Liver (tissue), 9 donors: ENCODE data around the gene HOXD13. TPM values are rescaled to one million over a fixed set of nuclear protein-coding genes. Genes with fewer than 3 reads are reported as not detected.

ENCODE experiments used
- DNase-seq: peaks from one replicate; pipeline ENCODE4 v3.0.0-alpha.2; 2017; ENCODE audit warnings: low spot score
- H3K27ac ChIP-seq, 2 donors: one replicate each; pipeline ENCODE4 v1.7.0; 2013; ENCODE audit warnings: inconsistent platforms in 2 of 2, low read length in 2 of 2, control low read depth in 1 of 2, low read depth in 1 of 2, mild to moderate bottlenecking in 1 of 2
- H3K27me3 ChIP-seq, 4 donors: one replicate each; pipeline versions ENCODE4 v1.6.1 to v1.7.0; 2013; ENCODE audit warnings: low read length in 3 of 4, inconsistent platforms in 1 of 4, mild to moderate bottlenecking in 1 of 4, moderate library complexity in 1 of 4; ENCODE audit not compliant: control insufficient read depth in 4 of 4, insufficient read depth in 4 of 4
- H3K36me3 ChIP-seq, 4 donors: one replicate each; pipeline versions ENCODE4 v1.6.1 to v1.7.0; 2013; ENCODE audit warnings: low read length in 3 of 4, mild to moderate bottlenecking in 3 of 4, low read depth in 1 of 4, moderate library complexity in 1 of 4; ENCODE audit not compliant: control insufficient read depth in 4 of 4, insufficient read depth in 3 of 4
- H3K4me1 ChIP-seq, 4 donors: one replicate each; pipeline versions ENCODE4 v1.6.1 to v1.7.0; 2013; ENCODE audit warnings: low read length in 3 of 4, mild to moderate bottlenecking in 3 of 4, moderate library complexity in 1 of 4; ENCODE audit not compliant: control insufficient read depth in 4 of 4, insufficient read depth in 4 of 4
- H3K4me3 ChIP-seq, 3 donors: one replicate each; pipeline versions ENCODE4 v1.6.1 to v1.7.0; 2013; ENCODE audit warnings: low read length in 3 of 3, control low read depth in 1 of 3, low read depth in 1 of 3, mild to moderate bottlenecking in 1 of 3
- H3K9ac ChIP-seq, 2 donors: one replicate each; pipeline ENCODE4 v1.7.0; 2013; ENCODE audit warnings: low read length in 2 of 2, mild to moderate bottlenecking in 2 of 2, moderate library complexity in 2 of 2, control low read depth in 1 of 2, low read depth in 1 of 2
- H3K9me3 ChIP-seq, 4 donors: one replicate each; pipeline versions ENCODE4 v1.6.1 to v1.7.0; 2013; ENCODE audit warnings: low read length in 3 of 4; ENCODE audit not compliant: control insufficient read depth in 4 of 4
- ATF3 ChIP-seq: IDR thresholded peaks from 2 replicates; pipeline ENCODE4 v1.6.1; 2016; ENCODE audit warnings: antibody characterized with exemption
- EGR1 ChIP-seq, 2 donors: IDR thresholded peaks; 2 replicates each; pipeline ENCODE4 v1.6.1; 2016 to 2018; ENCODE audit warnings: antibody characterized with exemption in 2 of 2, low read depth in 2 of 2
- FOXA1 ChIP-seq: IDR thresholded peaks from 2 replicates; pipeline ENCODE4 v1.6.1; 2016; ENCODE audit warnings: antibody characterized with exemption
- FOXA2 ChIP-seq: IDR thresholded peaks from 2 replicates; pipeline ENCODE4 v1.6.1; 2016; ENCODE audit warnings: antibody characterized with exemption
- HNF4A ChIP-seq, 2 donors: conservative IDR thresholded peaks; 2 replicates each; pipeline ENCODE4 v1.6.1; 2016; ENCODE audit warnings: antibody characterized with exemption in 2 of 2, mild to moderate bottlenecking in 2 of 2
- HNF4G ChIP-seq: IDR thresholded peaks from 2 replicates; pipeline ENCODE4 v1.6.1; 2016; ENCODE audit warnings: antibody characterized with exemption
- JUND ChIP-seq, 2 donors: IDR thresholded peaks; 2 replicates each; pipeline ENCODE4 v1.6.1; 2016; ENCODE audit warnings: antibody characterized with exemption in 2 of 2
- MAX ChIP-seq: IDR thresholded peaks from 2 replicates; pipeline ENCODE4 v1.6.1; 2016; ENCODE audit warnings: antibody characterized with exemption
- RAD21 ChIP-seq, 2 donors: IDR thresholded peaks; 2 replicates each; pipeline ENCODE4 v1.6.1; 2016; ENCODE audit warnings: antibody characterized with exemption in 2 of 2, mild to moderate bottlenecking in 2 of 2
- SP1 ChIP-seq: IDR thresholded peaks from 2 replicates; pipeline ENCODE4 v1.6.1; 2018; ENCODE audit warnings: antibody characterized with exemption, mild to moderate bottlenecking
- TAF1 ChIP-seq: conservative IDR thresholded peaks from 2 replicates; pipeline ENCODE4 v1.6.1; 2016; ENCODE audit warnings: antibody characterized with exemption, mild to moderate bottlenecking
- YY1 ChIP-seq: IDR thresholded peaks from 2 replicates; pipeline ENCODE4 v1.6.1; 2016; ENCODE audit warnings: antibody characterized with exemption, mild to moderate bottlenecking
- ZBTB33 ChIP-seq: IDR thresholded peaks from 2 replicates; pipeline ENCODE4 v1.6.1; 2016; ENCODE audit warnings: antibody characterized with exemption
- WGBS: extraction: QIAGEN DNeasy Blood & Tissue Kit; methylation state at CpG from one replicate; pipeline ENCODE4 v1.1.7; 2013; 5-methylcytosine and 5-hydroxymethylcytosine counted together
- polyA plus RNA-seq, 2 donors: library from polyadenylated mRNA; stranded (reverse) in 1 of 2; unstranded in 1 of 2; fragments of 200-250 nt in 1 of 2; fragments of >200 nt in 1 of 2; fragmentation: Nextera tagmentation in 1 of 2; extraction: Ambion mirVana in 1 of 2; gene quantifications; one replicate each; pipeline versions ENCODE4 v1.2.1 to v1.2.3, GENCODE V29; 2013 to 2015
- total RNA-seq, 2 donors: library from RNA; depleted of rRNA; stranded (reverse); fragments of >200 nt; gene quantifications; one replicate each; pipeline ENCODE4 v1.2.3, GENCODE V29; 2014
- donor health status: healthy.
- donor health status: healthy.
- donor health status: healthy.
- donor health status: healthy.
- donor health status: healthy.

HOXD13 gene
- total and polyA plus RNA-seq, 4 donors, result not detected

- Histone ChIP-seq H3K9ac (no peak overlapping the region), H3K27ac (no peak overlapping the region), H3K4me1 (peaks cover 3 to 16% (median 6%) of the 10 kb centered on the region in 4 donors), H3K4me3 (no peak overlapping the region), H3K36me3 (no peaks in the 10 kb centered on the region), H3K27me3 (peaks cover 6 to 67% (median 26%) of the 10 kb centered on the region in 4 donors), H3K9me3 (peaks cover 0 to 11% (median 0%) of the 10 kb centered on the region in 4 donors)
- TF ChIP-seq EGR1 (IDR thresholded peaks at IDR 0.05; ENCODE audit: low read depth in 2 of 2) (no peak), FOXA2 (no peak), JUND (IDR thresholded peaks at IDR 0.05) (no peak), ZBTB33 (no peak), RAD21 (IDR thresholded peaks at IDR 0.05) (no peak), MAX (no peak), TAF1 (no peak), YY1 (no peak), FOXA1 (no peak), ATF3 (no peak), HNF4G (no peak), SP1 (no peak), HNF4A (conservative IDR thresholded peaks at IDR 0.05) (no peak)
- WGBS, result 17% methylated on average over 15 of the region's 15 CpGs
- no peak for DNase-seq
Measured at GRCh38 chr2:176130957-176131847, 38.7 kb downstream of the HOXD13 start.

- Histone ChIP-seq H3K4me3 (no peak overlapping the region), H3K9ac (no peak overlapping the region), H3K4me1 (peaks cover 4 to 22% (median 11%) of the 10 kb centered on the region in 4 donors), H3K27ac (no peak overlapping the region), H3K36me3 (no peaks in the 10 kb centered on the region), H3K27me3 (peaks cover 7 to 63% (median 25%) of the 10 kb centered on the region in 4 donors), H3K9me3 (peaks cover 0 to 11% (median 0%) of the 10 kb centered on the region in 4 donors)
- 26% methylated on average over 4 of the region's 4 CpGs for WGBS
- no peak for TF ChIP-seq ATF3
- no peak for DNase-seq
Measured at GRCh38 chr2:176131848-176132158, 39.3 kb downstream of the HOXD13 start.
